HPDE6-E6E7 (cell line): Measurements from ENCODE around the gene MADD.

Source experiments
- DNase-seq: peaks from one replicate; pipeline ENCODE4 v3.0.0; 2011; ENCODE audit warnings: missing footprints; ENCODE audit errors: extremely low spot score

Gene MADD

GRCh38 chr11:47338396-47339241 is 68.7 kb downstream of the MADD start:
- no peak for DNase-seq

GRCh38 chr11:47340010-47340409 is 70.1 kb downstream of the MADD start:
- DNase-seq, result no peak

- no peak for DNase-seq
Measured at GRCh38 chr11:47340980-47341775, 71.2 kb downstream of the MADD start.

GRCh38 chr11:47342036-47342803 is 72.3 kb downstream of the MADD start:
- DNase-seq, result no peak

- no peak for DNase-seq
Measured at GRCh38 chr11:47342854-47343253, 72.9 kb downstream of the MADD start.

GRCh38 chr11:47345890-47346563 is 76.1 kb downstream of the MADD start:
- DNase-seq, result no peak

- DNase-seq, result no peak
Measured at GRCh38 chr11:47347137-47347536, 77.2 kb downstream of the MADD start.

GRCh38 chr11:47348131-47348802 is 78.3 kb downstream of the MADD start:
- DNase-seq, result no peak

- no peak for DNase-seq
Measured at GRCh38 chr11:47348859-47349258, 78.9 kb downstream of the MADD start.

- no peak for DNase-seq
Measured at GRCh38 chr11:47349521-47350095, 79.7 kb downstream of the MADD start.

GRCh38 chr11:47350315-47350714 is 80.4 kb downstream of the MADD start:
- no peak for DNase-seq

- no peak for DNase-seq
Measured at GRCh38 chr11:47351156-47352126, 81.5 kb downstream of the MADD start.

GRCh38 chr11:47352556-47352955 is 82.6 kb downstream of the MADD start, which contains the start of gene MYBPC3:
Gene MYBPC3 (minus strand): TSS chr11:47352702. CDS start chr11:47352647, 55 bp downstream.
- no peak for DNase-seq

- no peak for DNase-seq
Measured at GRCh38 chr11:47353978-47354774, 84.2 kb downstream of the MADD start.

GRCh38 chr11:47354913-47355282 is 85.0 kb downstream of the MADD start:
- DNase-seq, result no peak

- peak; percentile 81 for DNase-seq
Measured at GRCh38 chr11:47355283-47356128, 85.6 kb downstream of the MADD start.

GRCh38 chr11:47356129-47356997 is 86.4 kb downstream of the MADD start:
- no peak for DNase-seq
